Measurements from ENCODE around the gene CDC20. TPM values are rescaled to one million over a fixed set of nuclear protein-coding genes. Genes with fewer than 3 reads are reported as not detected.

The CDC20 gene
- total RNA-seq, 1 experiment from 2014 or later, result 355 TPM

DNA sequence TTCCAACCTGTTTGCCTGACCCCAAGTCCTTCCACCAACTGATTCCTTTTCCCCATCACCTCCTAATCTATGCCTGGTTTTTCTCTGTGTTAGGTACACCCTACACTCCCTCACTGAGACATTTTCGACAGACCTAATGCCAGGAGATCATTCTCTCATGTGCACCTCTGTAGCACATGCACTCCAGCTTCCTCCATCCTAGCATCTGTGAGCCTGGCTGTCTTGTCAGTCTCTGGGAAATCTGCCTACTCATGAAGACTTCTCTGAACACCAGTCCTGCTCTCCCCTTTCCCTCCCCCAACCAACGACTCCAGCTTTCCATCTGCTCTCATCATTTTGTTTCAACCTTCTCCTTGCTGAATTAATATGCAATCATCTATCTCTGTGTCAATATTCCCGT is 29.8 kb downstream of the CDC20 start (continued):
- TF ChIP-seq, protein P1, sequence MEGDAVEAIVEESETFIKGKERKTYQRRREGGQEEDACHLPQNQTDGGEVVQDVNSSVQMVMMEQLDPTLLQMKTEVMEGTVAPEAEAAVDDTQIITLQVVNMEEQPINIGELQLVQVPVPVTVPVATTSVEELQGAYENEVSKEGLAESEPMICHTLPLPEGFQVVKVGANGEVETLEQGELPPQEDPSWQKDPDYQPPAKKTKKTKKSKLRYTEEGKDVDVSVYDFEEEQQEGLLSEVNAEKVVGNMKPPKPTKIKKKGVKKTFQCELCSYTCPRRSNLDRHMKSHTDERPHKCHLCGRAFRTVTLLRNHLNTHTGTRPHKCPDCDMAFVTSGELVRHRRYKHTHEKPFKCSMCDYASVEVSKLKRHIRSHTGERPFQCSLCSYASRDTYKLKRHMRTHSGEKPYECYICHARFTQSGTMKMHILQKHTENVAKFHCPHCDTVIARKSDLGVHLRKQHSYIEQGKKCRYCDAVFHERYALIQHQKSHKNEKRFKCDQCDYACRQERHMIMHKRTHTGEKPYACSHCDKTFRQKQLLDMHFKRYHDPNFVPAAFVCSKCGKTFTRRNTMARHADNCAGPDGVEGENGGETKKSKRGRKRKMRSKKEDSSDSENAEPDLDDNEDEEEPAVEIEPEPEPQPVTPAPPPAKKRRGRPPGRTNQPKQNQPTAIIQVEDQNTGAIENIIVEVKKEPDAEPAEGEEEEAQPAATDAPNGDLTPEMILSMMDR (IDR thresholded peaks at IDR 0.05 in 2 of 3, conservative IDR thresholded peaks at IDR 0.05 in 1 of 3; ENCODE audit: borderline replicate concordance in 1 of 3, insufficient read depth in 1 of 3, low read depth in 2 of 3, low read length in 2 of 3), result no peak
- no peak for TF ChIP-seq CBX3 (IDR thresholded peaks at IDR 0.05; ENCODE audit: low read depth)
- no peak for TF ChIP-seq ELF1 (IDR thresholded peaks at IDR 0.05; ENCODE audit: borderline replicate concordance, low read depth)
- TF ChIP-seq FOSL1 (IDR thresholded peaks at IDR 0.05; ENCODE audit: low read depth), result no peak
- no peak for TF ChIP-seq ZFX (IDR thresholded peaks at IDR 0.05)

DNA sequence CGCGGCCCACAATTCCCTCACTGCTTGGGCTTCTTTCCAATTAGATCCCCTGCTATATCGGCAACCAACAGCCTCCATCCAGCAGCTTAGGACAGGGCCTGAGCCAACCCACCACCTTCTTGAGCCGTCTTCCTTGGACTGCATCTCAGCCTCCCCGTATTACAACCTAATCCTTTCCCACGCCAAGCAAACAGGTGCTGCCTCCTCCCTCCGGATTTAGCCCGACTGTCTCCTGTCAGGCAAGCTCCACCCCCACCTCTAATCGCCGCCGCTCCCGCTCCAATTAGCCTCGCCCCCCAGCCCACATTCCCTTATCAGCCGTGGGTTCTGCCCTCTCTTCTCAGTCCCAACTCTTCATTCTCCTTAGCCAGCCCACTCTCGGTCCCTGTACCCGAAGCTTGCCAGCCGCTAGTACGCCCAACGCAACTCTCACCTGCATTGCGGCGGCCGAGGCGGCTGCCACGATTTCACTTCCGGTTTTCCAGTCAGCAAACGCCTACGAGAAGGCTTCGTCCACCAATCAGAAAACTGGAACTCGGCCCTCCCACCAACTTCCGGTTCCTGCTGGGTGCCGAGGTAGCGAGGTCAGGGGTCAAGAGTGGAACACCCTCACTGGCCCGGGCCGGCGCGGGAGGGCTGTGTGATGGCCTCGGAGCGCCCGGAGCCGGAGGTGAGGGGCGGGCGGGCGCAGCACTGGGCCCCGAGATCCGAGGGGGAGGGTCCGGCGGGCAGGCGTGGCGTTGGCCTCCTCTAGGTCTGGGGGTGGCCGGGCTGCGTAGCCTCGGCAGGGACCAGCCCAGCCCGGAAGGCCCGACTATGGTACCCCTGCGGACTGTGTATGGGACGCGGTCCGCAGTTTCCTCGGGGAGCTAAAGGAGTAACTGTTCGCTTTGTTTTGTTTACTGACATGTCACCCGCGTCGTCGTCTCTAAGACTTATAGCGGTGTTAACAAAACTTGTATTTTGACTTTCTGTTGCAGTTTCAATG is 30.8 kb downstream of the CDC20 start, which contains the start of the genes MED8 and SZT2:
MED8 (minus strand) TSS at position 475 of the 988 bp plus-strand sequence; CDS start at position 439, 36 bp downstream.
SZT2 (plus strand) TSS at position 574 of the 988 bp plus-strand sequence; CDS start at position 644, 70 bp downstream.
- Histone ChIP-seq H4K20me1 (ENCODE audit: insufficient read depth) (no peaks in the 10 kb centered on the region), H3K79me2 (ENCODE audit: insufficient read depth, low read length) (peaks cover 36% of the 10 kb centered on the region), H3K27ac (ENCODE audit: low read depth, low read length) (peak within 1 kb of the TSS; percentile 70), H3K4me3 (replicated peaks in 1 of 2; ENCODE audit: low read depth in 1 of 2, low read length in 2 of 2) (peak within 1 kb of the TSS; percentile 84 to 97), H2AFZ (ENCODE audit: low read depth, low read length, poor library complexity, severe bottlenecking) (no peak within 1 kb of the TSS), H3K27me3 (ENCODE audit: insufficient read depth, low read length) (no peaks in the 10 kb centered on the region), H3K4me2 (ENCODE audit: low read length) (peak within 1 kb of the TSS; percentile 80), H3K9ac (ENCODE audit: low read length) (peak within 1 kb of the TSS; percentile 73), H3K9me3 (ENCODE audit: control insufficient read depth in 1 of 2, insufficient read depth in 1 of 2, low read depth in 1 of 2, low read length in 2 of 2) (no peaks in the 10 kb centered on the region), H3K36me3 (ENCODE audit: control insufficient read depth in 1 of 2, insufficient read depth in 2 of 2, low read length in 2 of 2) (peaks cover 18 to 26% of the 10 kb centered on the region in 2 experiments), H3K9me2 (ENCODE audit: insufficient read depth) (no peaks in the 10 kb centered on the region), H3K4me1 (ENCODE audit: control insufficient read depth in 1 of 2, insufficient read depth in 2 of 2, low read length in 2 of 2) (peaks cover 3 to 16% of the 10 kb centered on the region in 2 experiments; a peak in 3 of 4 replicates)
- ATAC-seq (peak; percentile 93), DNase-seq (ENCODE audit: low read depth, low spot score) (peak; percentile 89)
- BruUV-seq (replicated peaks), result no TSS peak
- ChIA-PET RAD21 (ENCODE audit: low non-redundant PET in 1 of 2, low total read pairs in 2 of 2, uncharacterized antibody in 2 of 2, unreplicated experiment in 2 of 2) (no interaction called here), CTCF (no interaction called here), POLR2A (interaction anchor here (0.8 to 0.9 kb wide), 3 partner anchors 10 to 104 kb away, joined by 3 to 7 read pairs (median 3); partner anchors contain the start of gene C1orf210)
- intact Hi-C loops (cut with micrococcal nuclease), result no loop called here
- TF ChIP-seq ZFX (IDR thresholded peaks at IDR 0.05) (peak; percentile 84), POLR2A (IDR thresholded peaks at IDR 0.05; ENCODE audit: borderline replicate concordance, extremely low read depth, insufficient read depth, insufficient read length) (peak; percentile 68), POLR2AphosphoS5 (IDR thresholded peaks at IDR 0.05; ENCODE audit: low read depth, low read length) (peak; percentile 82), ZNF274 (IDR thresholded peaks at IDR 0.05; ENCODE audit: low read depth, low read length) (no peak), SIN3A (IDR thresholded peaks at IDR 0.05; ENCODE audit: low read depth) (peak; percentile 90), YY1 (IDR thresholded peaks at IDR 0.05; ENCODE audit: extremely low read depth, insufficient replicate concordance, low read depth, low read length) (peak; percentile 48), EZH2phosphoT487 (IDR thresholded peaks at IDR 0.05; ENCODE audit: borderline replicate concordance) (no peak), ELF1 (IDR thresholded peaks at IDR 0.05; ENCODE audit: borderline replicate concordance, low read depth) (peak; percentile 85), EGR1 (IDR thresholded peaks at IDR 0.05; ENCODE audit: low read depth) (peak; percentile 95), RAD21 (IDR thresholded peaks at IDR 0.05; ENCODE audit: low read depth) (0 out of 2 replicates have a peak, but pooled peaks have one; percentile 2), EZH2 (IDR thresholded peaks at IDR 0.05) (no peak), FOSL1 (IDR thresholded peaks at IDR 0.05; ENCODE audit: low read depth) (no peak), SP1 (IDR thresholded peaks at IDR 0.05; ENCODE audit: low read depth) (peak; percentile 90), TCF7L2 (IDR thresholded peaks at IDR 0.05; ENCODE audit: borderline replicate concordance, extremely low read depth, insufficient read depth, insufficient read length) (peak; percentile 30)
- TF ChIP-seq, protein P2, sequence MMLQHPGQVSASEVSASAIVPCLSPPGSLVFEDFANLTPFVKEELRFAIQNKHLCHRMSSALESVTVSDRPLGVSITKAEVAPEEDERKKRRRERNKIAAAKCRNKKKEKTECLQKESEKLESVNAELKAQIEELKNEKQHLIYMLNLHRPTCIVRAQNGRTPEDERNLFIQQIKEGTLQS (IDR thresholded peaks at IDR 0.05), result no peak
- TF ChIP-seq, protein P1 (IDR thresholded peaks at IDR 0.05 in 2 of 3, conservative IDR thresholded peaks at IDR 0.05 in 1 of 3; ENCODE audit: borderline replicate concordance in 1 of 3, insufficient read depth in 1 of 3, low read depth in 2 of 3, low read length in 2 of 3), result no peak
- TF ChIP-seq, protein P3, sequence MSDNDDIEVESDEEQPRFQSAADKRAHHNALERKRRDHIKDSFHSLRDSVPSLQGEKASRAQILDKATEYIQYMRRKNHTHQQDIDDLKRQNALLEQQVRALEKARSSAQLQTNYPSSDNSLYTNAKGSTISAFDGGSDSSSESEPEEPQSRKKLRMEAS (IDR thresholded peaks at IDR 0.05), result peak; percentile 78

All from HCT116 (cell line).